PC-9 (cell line): Measurements from ENCODE around the gene APRT. TPM values are rescaled to one million over a fixed set of nuclear protein-coding genes. Genes with fewer than 3 reads are reported as not detected.

Source experiments
- BruUV-seq: library from RNA; stranded (reverse); fragments of 400-500 nt; replicated peaks from 2 replicates; lab custom pipeline; 2021; lab: Mats Ljungman, UMichigan
- CTCF ChIA-PET: fragments of 300-600 bp; sonication (Branson Sonifier 250); formaldehyde crosslinking; loops from one replicate; lab custom pipeline; 2022; ENCODE audit warnings: antibody characterized with exemption; lab: Charles Lee
- POLR2A ChIA-PET: fragments of 300-600 bp; sonication (Branson Sonifier 250); formaldehyde crosslinking; loops from one replicate; lab custom pipeline; 2022; ENCODE audit warnings: antibody characterized with exemption; ENCODE audit not compliant: unreplicated experiment; lab: Charles Lee
- DNase-seq, 2 experiments: peaks; one replicate each; pipeline versions ENCODE4 v3.0.0 to v3.0.0-alpha.2; 2015 to 2022; ENCODE audit warnings: mixed read lengths in 1 of 2
- H2AFZ ChIP-seq: fragments of 200-600 bp; sonication (generic); 2 replicates; pipeline ENCODE4 v1.8.1; 2017; ENCODE audit warnings: antibody characterized with exemption
- H3F3A ChIP-seq: fragments of 200-600 bp; sonication (generic); 2 replicates; pipeline ENCODE4 v1.8.1; 2017; ENCODE audit warnings: antibody characterized with exemption, mild to moderate bottlenecking, low read depth; ENCODE audit not compliant: insufficient read depth
- H3K27ac ChIP-seq: fragments of 200-600 bp; sonication (generic); 2 replicates; pipeline ENCODE4 v1.6.1; 2016; ENCODE audit warnings: mixed run types
- H3K27me3 ChIP-seq: fragments of 200-600 bp; sonication (generic); 2 replicates; pipeline ENCODE4 v1.6.1; 2016; ENCODE audit warnings: low read depth, mixed run types; ENCODE audit not compliant: insufficient read depth
- H3K36me3 ChIP-seq: fragments of 200-600 bp; sonication (generic); 2 replicates; pipeline ENCODE4 v1.6.1; 2016; ENCODE audit warnings: low read depth, mixed run types
- H3K4me1 ChIP-seq: fragments of 200-600 bp; sonication (generic); replicated peaks from 2 replicates; pipeline ENCODE4 v1.6.1; 2016; ENCODE audit warnings: mixed run types; ENCODE audit not compliant: insufficient read depth
- H3K4me2 ChIP-seq: fragments of 200-600 bp; sonication (generic); 2 replicates; pipeline ENCODE4 v1.6.1; 2017; ENCODE audit warnings: mixed run types
- H3K4me3 ChIP-seq: fragments of 200-600 bp; sonication (generic); 2 replicates; pipeline ENCODE4 v1.6.1; 2016; ENCODE audit warnings: mixed run types
- H3K79me2 ChIP-seq: fragments of 200-600 bp; sonication (generic); 2 replicates; pipeline ENCODE4 v1.6.1; 2017; ENCODE audit warnings: low read depth, mixed run types
- H3K9me2 ChIP-seq: fragments of 200-600 bp; sonication (generic); 2 replicates; pipeline ENCODE4 v1.8.1; 2017; ENCODE audit warnings: mild to moderate bottlenecking; ENCODE audit not compliant: insufficient read depth
- H3K9me3 ChIP-seq: fragments of 200-600 bp; sonication (generic); 2 replicates; pipeline ENCODE4 v1.8.1; 2016; ENCODE audit warnings: low read depth; ENCODE audit not compliant: insufficient read depth
- H4K20me1 ChIP-seq: fragments of 200-600 bp; sonication (generic); 2 replicates; pipeline ENCODE4 v1.8.1; 2017; ENCODE audit not compliant: insufficient read depth
- EZH2 ChIP-seq: fragments of 200-600 bp; sonication (generic); IDR thresholded peaks from 2 replicates; pipeline ENCODE4 v1.8.0; 2017; ENCODE audit warnings: antibody characterized with exemption, low read depth
- intact Hi-C: fragments of 100-400 bp; cut with micrococcal nuclease; formaldehyde crosslinking; loops from one replicate; pipeline ENCODE4 v1.10.0; 2022; ENCODE audit not compliant: unreplicated experiment
- total RNA-seq: library from RNA; stranded (reverse); gene quantifications from 2 replicates; pipeline ENCODE4 v1.2.3, GENCODE V29; 2021
- TF ChIP-seq, protein P1 (sequence below): fragments of 200-600 bp; sonication (generic); conservative IDR thresholded peaks from 2 replicates; pipeline ENCODE4 v1.6.1; 2017; ENCODE audit warnings: mixed run types, antibody characterized with exemption, mild to moderate bottlenecking, moderate library complexity

APRT gene
- total RNA-seq, 1 experiment from 2014 or later, result 213 TPM

DNA sequence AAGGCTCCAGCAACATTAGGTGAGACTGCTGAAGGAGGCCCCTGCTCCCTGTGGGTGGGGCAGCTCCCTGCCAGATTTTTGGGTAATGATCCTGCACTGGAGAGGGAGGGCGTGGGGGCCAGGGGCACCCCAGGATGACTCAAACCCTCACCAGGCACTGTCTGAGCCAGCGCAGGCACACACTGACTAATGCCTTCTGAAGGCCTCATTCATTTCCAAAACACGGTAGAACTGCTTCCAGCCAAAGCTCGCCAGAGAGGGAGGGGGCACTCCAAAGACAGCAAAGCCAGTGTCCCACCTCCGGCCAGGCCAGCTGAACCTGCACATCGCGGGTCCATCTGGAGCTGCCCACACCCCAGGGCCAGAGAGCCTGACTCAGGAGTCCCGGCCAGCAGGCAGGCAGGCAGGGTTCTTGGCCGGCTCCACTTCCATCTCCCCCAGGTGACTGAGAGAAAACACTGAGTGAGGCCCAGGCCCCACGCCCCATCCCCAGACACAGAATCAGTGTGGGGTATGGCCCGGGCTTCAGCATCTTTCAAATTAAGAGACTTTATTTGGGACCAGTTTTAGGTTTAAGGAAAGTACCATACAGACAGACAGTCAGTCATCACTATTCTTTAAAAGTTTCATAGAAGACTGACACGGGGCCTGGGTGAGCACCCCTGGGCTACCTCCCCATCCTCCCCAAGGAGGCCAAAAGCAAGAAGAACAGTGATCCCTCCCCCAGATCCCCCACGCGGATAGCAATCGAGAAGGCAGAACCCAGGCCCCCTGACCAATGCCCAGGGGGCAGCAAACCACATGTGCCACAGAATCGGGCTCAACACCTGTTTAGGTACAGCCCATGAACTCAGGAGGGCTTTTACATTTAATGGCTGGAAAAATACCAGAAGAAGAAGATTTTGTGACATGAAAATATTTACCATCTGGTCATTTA is 29.0 kb downstream of the APRT start:
- H3K9me2 ChIP-seq, result no peaks in the 10 kb centered on the region
- CTCF ChIA-PET, result interaction anchor here (0.6 to 3.0 kb wide), 6 partner anchors 12 to 45 kb away, joined by 3 to 20 read pairs (median 6); no protein-coding TSS in a partner anchor
- H4K20me1 ChIP-seq, result peaks cover 58% of the 10 kb centered on the region
- POLR2A ChIA-PET, result interaction anchor here (0.6 to 0.9 kb wide), 3 partner anchors 9 to 501 kb away, joined by 4 to 17 read pairs (median 4); no protein-coding TSS in a partner anchor
- DNase-seq, result peak; percentile 75 to 86
- H3K27ac ChIP-seq, result peak overlapping the region; percentile 74
- H3K4me1 ChIP-seq, result peaks cover 37% of the 10 kb centered on the region
- peak overlapping the region; percentile 71 for H3K4me3 ChIP-seq
- H3K4me2 ChIP-seq, result peak overlapping the region; percentile 76
- intact Hi-C loops, result loop anchor here (1.0 kb wide), 3 partner anchors 8 to 27 kb away; no protein-coding TSS in a partner anchor
- H3K27me3 ChIP-seq, result no peaks in the 10 kb centered on the region
- TF ChIP-seq, protein P1, sequence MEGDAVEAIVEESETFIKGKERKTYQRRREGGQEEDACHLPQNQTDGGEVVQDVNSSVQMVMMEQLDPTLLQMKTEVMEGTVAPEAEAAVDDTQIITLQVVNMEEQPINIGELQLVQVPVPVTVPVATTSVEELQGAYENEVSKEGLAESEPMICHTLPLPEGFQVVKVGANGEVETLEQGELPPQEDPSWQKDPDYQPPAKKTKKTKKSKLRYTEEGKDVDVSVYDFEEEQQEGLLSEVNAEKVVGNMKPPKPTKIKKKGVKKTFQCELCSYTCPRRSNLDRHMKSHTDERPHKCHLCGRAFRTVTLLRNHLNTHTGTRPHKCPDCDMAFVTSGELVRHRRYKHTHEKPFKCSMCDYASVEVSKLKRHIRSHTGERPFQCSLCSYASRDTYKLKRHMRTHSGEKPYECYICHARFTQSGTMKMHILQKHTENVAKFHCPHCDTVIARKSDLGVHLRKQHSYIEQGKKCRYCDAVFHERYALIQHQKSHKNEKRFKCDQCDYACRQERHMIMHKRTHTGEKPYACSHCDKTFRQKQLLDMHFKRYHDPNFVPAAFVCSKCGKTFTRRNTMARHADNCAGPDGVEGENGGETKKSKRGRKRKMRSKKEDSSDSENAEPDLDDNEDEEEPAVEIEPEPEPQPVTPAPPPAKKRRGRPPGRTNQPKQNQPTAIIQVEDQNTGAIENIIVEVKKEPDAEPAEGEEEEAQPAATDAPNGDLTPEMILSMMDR, result no peak
- no peak for TF ChIP-seq EZH2
- no peaks in the 10 kb centered on the region for H3K36me3 ChIP-seq
- H3K9me3 ChIP-seq, result no peaks in the 10 kb centered on the region
- BruUV-seq, result TSS peak; percentile 46
- H3F3A ChIP-seq, result peaks cover 41% of the 10 kb centered on the region
- H3K79me2 ChIP-seq, result peaks cover 68% of the 10 kb centered on the region
- no peak overlapping the region for H2AFZ ChIP-seq

DNA sequence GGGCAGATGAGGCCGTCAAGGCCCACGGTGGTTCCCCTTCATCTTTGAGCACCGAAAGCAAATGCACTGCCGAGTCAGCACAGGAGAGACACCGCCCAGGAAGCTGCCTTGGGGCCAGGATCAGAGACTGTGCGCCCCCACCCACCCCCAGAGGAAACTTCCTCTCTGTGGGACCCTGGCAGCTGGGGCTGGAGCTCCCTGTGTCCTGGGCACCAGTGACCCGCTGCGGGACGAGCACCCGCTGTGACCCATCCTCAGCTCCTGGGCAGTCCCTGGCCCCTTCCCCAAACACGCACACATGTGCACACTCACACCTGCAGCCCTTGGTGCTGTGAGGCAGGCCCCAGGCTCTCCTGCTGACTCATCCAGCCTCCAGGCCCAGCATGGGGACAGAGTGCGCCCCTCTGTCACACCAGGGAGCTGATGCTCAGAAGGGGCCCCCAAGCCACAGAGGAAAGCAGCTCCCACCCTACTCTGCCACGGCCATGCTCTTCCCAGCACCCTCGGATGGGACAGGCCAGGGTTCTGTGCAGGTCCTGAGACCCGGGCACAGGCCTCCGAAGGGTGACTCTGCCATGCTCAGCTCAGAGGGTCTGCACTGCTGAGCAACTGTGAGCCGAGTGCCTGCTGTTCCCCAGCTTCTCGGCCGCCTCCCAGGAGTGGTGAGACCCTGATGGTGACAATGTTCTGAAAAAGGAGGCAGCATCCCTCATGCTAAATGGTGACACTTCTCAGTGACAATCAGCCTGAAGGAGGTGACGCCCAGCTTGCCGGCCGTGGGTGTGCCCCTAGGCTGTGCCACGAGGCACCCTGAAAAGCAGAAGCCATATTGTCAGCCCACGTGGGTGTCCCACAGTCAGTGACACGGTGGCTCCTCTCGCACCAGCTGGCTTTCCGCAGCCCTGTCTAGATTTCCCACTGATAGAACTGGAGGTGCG is 30.3 kb downstream of the APRT start:
- no peaks in the 10 kb centered on the region for H3K9me3 ChIP-seq
- peak overlapping the region; percentile 74 for H3K27ac ChIP-seq
- no peak for DNase-seq
- BruUV-seq, result no TSS peak
- H3K36me3 ChIP-seq, result no peaks in the 10 kb centered on the region
- H3K27me3 ChIP-seq, result no peaks in the 10 kb centered on the region
- no peaks in the 10 kb centered on the region for H3K9me2 ChIP-seq
- intact Hi-C loops, result loop anchor here (1.0 kb wide), 3 partner anchors 7 to 26 kb away; no protein-coding TSS in a partner anchor
- H2AFZ ChIP-seq, result no peak overlapping the region
- ChIA-PET CTCF (interaction anchor here (0.6 to 3.0 kb wide), 7 partner anchors 11 to 44 kb away, joined by 3 to 15 read pairs (median 4); no protein-coding TSS in a partner anchor), POLR2A (interaction anchor here (0.6 to 1.3 kb wide), 4 partner anchors 11 to 499 kb away, joined by 4 to 37 read pairs (median 4); no protein-coding TSS in a partner anchor)
- H3K4me3 ChIP-seq, result peak overlapping the region; percentile 71; the same call in 1 of the 2 replicates
- TF ChIP-seq, protein P1, result no peak
- no peak for TF ChIP-seq EZH2
- H3K4me1 ChIP-seq, result peaks cover 37% of the 10 kb centered on the region
- H3K79me2 ChIP-seq, result peaks cover 81% of the 10 kb centered on the region
- peak overlapping the region; percentile 76 for H3K4me2 ChIP-seq
- peaks cover 60% of the 10 kb centered on the region for H4K20me1 ChIP-seq
- H3F3A ChIP-seq, result peaks cover 35% of the 10 kb centered on the region
